Activated naive CD8-positive, alpha-beta T cell treated with anti-CD3 and anti-CD28 coated beads, Interleukin-2, amount 10 ng/mL, durations not matched to agents 7 days and 5 days (primary cell): ENCODE measurements around the gene PARM1. TPM values are rescaled to one million over a fixed set of nuclear protein-coding genes. Genes with fewer than 3 reads are reported as not detected.
"Not testable (repeated sequence)": the region's sequence is repeated elsewhere in the genome, so short reads cannot be mapped to it uniquely, and the experiment has no call there.

Experiments
- ATAC-seq: fragments of 150-1000 bp; cut with Tn5 transposase; one replicate; pipeline ENCODE4 v1.10.0; 2021; ENCODE audit warnings: low read depth, moderate library complexity
- POLR2A ChIA-PET: fragments of 350-600 bp; sonication (Branson Sonifier 250); formaldehyde crosslinking; loops from one replicate; lab custom pipeline; 2021; ENCODE audit warnings: antibody characterized with exemption; lab: Charles Lee
- DNase-seq: peaks from one replicate; pipeline ENCODE4 v3.0.0; 2021
- H3K27ac Mint-ChIP-seq: one replicate; pipeline ENCODE4 v1.8.0; 2022; ENCODE audit warnings: mild to moderate bottlenecking, mixed read lengths
- H3K27me3 Mint-ChIP-seq: one replicate; pipeline ENCODE4 v1.8.0; 2022; ENCODE audit warnings: mild to moderate bottlenecking, moderate library complexity, mixed read lengths
- H3K36me3 Mint-ChIP-seq: one replicate; pipeline ENCODE4 v1.8.0; 2021; ENCODE audit warnings: mild to moderate bottlenecking, mixed read lengths
- H3K4me1 Mint-ChIP-seq: one replicate; pipeline ENCODE4 v1.8.0; 2021; ENCODE audit warnings: mixed read lengths
- H3K4me3 Mint-ChIP-seq: one replicate; pipeline ENCODE4 v1.8.0; 2022; ENCODE audit warnings: mild to moderate bottlenecking, moderate library complexity, mixed read lengths
- H3K9me3 Mint-ChIP-seq: one replicate; pipeline ENCODE4 v1.8.0; 2021; ENCODE audit warnings: mixed read lengths
- total RNA-seq, 2 experiments: library from RNA; stranded (reverse); gene quantifications; one replicate each; pipeline ENCODE4 v1.2.3, GENCODE V29; 2021

PARM1 gene
- total RNA-seq, 2 experiments from 2014 or later: not detected

GRCh38 chr4:74975848-74976824 lies 43.2 kb downstream of the PARM1 start:
- Mint-ChIP-seq H3K4me3 (no peak overlapping the region), H3K36me3 (no peaks in the 10 kb centered on the region), H3K27ac (no peak overlapping the region), H3K9me3 (peaks cover 10% of the 10 kb centered on the region), H3K27me3 (no peaks in the 10 kb centered on the region), H3K4me1 (no peaks in the 10 kb centered on the region)
- POLR2A ChIA-PET: no interaction called here
- DNase-seq (no peak), ATAC-seq (no peak)

DNA sequence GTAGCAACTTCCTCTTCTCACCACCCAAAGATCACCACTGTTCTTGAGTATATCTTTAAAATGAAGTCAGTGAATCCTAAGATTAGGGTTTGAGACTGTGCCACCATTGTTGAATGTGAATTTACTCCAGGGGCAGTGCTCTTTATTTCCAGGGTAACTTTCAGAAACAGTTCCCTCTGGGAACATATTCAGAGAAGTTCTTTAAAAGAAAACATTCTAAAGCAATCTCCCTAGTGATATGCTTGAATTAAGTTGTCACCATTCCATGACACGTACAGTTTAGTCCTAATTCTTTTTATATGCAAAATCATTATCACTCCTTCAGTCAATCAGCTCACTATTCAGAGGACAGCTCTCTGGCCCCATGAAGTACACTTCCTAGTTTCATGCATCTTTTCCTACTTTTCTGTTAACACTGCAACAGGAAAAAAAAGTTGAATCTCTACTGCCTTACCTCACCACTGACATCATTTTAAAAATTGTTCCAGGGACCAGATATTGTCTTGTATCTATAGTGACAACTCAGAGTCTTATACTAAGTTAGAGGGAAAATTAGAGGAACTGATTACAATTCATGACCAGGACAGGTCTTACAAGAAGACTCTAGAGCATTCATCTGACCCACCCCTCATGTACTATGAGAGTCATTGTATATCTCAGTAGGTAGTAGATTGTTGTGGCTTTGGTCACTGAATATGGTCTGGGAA lies 49.8 kb downstream of the PARM1 start:
- Mint-ChIP-seq H3K27me3 (no peaks in the 10 kb centered on the region), H3K9me3 (peaks cover 10% of the 10 kb centered on the region), H3K27ac (no peak overlapping the region), H3K4me1 (no peaks in the 10 kb centered on the region), H3K4me3 (no peak overlapping the region), H3K36me3 (no peaks in the 10 kb centered on the region)
- ATAC-seq (no peak), DNase-seq (no peak)
- POLR2A ChIA-PET: no interaction called here

- no peak overlapping the region for H3K4me3 Mint-ChIP-seq
- H3K4me1 Mint-ChIP-seq: no peaks in the 10 kb centered on the region
- H3K27me3 Mint-ChIP-seq: no peaks in the 10 kb centered on the region
- H3K9me3 Mint-ChIP-seq: peaks cover 8% of the 10 kb centered on the region
- H3K36me3 Mint-ChIP-seq: no peaks in the 10 kb centered on the region
- H3K27ac Mint-ChIP-seq: no peak overlapping the region
- POLR2A ChIA-PET: no interaction called here
- ATAC-seq (no peak), DNase-seq (no peak)
These were observed 50.3 kb downstream of the PARM1 start for GRCh38 chr4:74983253-74983635.

DNA sequence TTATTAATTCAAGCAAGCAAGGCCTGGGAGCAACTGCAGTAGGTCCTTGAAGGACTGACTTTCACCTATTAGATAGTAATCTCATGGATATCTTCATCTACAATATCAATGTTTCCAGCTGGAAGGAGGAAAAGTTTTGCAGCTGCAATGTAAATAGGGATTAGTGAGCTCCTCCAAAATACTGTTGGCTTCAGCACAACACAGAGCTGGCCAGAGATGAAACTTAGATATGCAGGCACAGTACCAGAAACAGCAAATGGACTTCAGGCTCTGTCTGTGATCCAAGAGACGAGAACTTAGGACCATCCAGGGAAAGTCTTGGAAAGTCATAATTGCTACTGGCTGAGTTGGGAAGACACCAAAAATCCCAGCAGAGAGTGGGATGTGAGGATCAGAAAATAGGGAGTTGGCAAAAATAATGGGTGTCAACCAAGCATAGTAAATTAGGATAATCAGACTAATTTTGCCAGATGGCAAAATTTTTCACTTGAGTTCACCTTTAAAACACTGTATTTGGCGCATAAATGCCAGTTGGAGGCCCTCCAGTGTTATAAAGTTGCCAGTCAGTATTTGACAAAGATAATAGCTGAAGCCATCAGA lies 57.5 kb downstream of the PARM1 start:
- no peaks in the 10 kb centered on the region for H3K36me3 Mint-ChIP-seq
- DNase-seq (no peak), ATAC-seq (no peak)
- H3K4me1 Mint-ChIP-seq: no peaks in the 10 kb centered on the region
- no peak overlapping the region for H3K27ac Mint-ChIP-seq
- H3K4me3 Mint-ChIP-seq: no peak overlapping the region
- POLR2A ChIA-PET: no interaction called here
- H3K9me3 Mint-ChIP-seq: no peaks in the 10 kb centered on the region
- H3K27me3 Mint-ChIP-seq: no peaks in the 10 kb centered on the region

GRCh38 chr4:74994436-74994835 lies 61.5 kb downstream of the PARM1 start:
- H3K36me3 Mint-ChIP-seq, POLR2A ChIA-PET, H3K4me1 Mint-ChIP-seq, H3K9me3 Mint-ChIP-seq, H3K27me3 Mint-ChIP-seq, DNase-seq, H3K27ac Mint-ChIP-seq, H3K4me3 Mint-ChIP-seq, ATAC-seq: not testable (repeated sequence)

- Mint-ChIP-seq H3K4me3 (no peak overlapping the region), H3K27ac (no peak overlapping the region), H3K4me1 (no peaks in the 10 kb centered on the region), H3K27me3 (no peaks in the 10 kb centered on the region), H3K9me3 (no peaks in the 10 kb centered on the region), H3K36me3 (no peaks in the 10 kb centered on the region)
- ATAC-seq (no peak), DNase-seq (no peak)
- POLR2A ChIA-PET: no interaction called here
These were observed 64.1 kb downstream of the PARM1 start for GRCh38 chr4:74996996-74997395.

DNA sequence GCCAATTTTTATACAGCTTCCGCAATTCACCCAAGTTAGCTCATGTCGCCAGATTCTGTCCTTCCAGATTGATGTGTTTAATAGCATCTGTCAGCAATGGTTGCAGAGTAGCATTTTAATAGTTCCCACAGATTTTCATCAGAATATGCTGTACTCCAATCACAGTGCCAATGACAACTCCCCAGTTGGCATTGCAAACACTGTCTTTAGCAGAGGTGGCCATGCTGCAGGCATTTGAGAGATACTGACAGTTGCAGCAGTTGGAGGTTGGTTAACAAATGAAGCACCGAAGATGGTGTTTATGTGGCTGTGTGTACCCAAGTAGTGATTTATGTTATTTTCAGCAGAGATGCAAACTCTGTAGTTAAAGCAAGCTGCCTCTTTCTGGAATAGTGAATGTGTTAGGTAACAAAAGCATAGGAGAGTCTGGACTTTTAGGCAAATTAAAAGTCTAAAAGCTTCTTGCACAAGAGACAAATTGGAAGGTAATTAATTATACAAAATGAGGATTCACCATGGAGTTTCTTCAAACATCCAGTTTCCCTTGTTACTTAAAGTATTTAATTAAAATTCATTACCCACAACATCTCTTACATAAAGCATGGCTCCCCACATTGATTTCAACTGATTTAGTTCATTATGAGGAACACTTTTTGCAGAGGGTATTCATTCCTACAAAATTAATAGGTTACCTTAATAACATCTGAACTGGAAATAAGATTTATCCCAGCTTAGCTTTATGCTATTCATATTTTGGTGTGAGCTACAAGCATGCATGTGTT lies 65.2 kb downstream of the PARM1 start:
- Mint-ChIP-seq H3K9me3 (no peaks in the 10 kb centered on the region), H3K36me3 (no peaks in the 10 kb centered on the region), H3K27me3 (no peaks in the 10 kb centered on the region), H3K4me1 (no peaks in the 10 kb centered on the region), H3K27ac (no peak overlapping the region), H3K4me3 (no peak overlapping the region)
- no peak for ATAC-seq
- no peak for DNase-seq
- POLR2A ChIA-PET: no interaction called here

- POLR2A ChIA-PET: no interaction called here
- Mint-ChIP-seq H3K36me3 (no peaks in the 10 kb centered on the region), H3K4me3 (no peak overlapping the region), H3K9me3 (no peaks in the 10 kb centered on the region), H3K27me3 (no peaks in the 10 kb centered on the region), H3K27ac (no peak overlapping the region), H3K4me1 (no peaks in the 10 kb centered on the region)
- DNase-seq: no peak
- no peak for ATAC-seq
These were observed 66.9 kb downstream of the PARM1 start for GRCh38 chr4:74999714-75000309.

DNA sequence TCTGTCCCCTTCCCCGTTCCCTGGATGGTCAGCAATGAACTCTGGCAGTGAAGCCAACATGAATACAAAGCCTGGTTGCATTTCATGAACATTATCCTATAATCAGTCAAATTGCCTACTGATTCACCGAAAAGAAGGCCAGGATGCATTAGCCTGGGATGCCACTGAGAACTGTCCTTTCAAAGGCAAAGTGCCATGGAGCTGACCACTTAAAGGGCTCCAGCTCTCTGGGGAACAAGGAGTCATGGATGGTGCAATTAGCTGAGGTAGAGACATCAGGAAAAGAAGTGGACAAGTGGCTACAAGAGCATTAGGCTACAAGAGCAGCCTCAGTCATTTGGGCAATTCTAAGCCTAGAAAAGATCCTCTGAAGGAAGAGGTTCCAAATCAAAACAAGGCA lies 69.0 kb downstream of the PARM1 start:
- Mint-ChIP-seq H3K9me3 (no peaks in the 10 kb centered on the region), H3K4me1 (no peaks in the 10 kb centered on the region), H3K36me3 (no peaks in the 10 kb centered on the region), H3K4me3 (no peak overlapping the region), H3K27ac (no peak overlapping the region), H3K27me3 (no peaks in the 10 kb centered on the region)
- POLR2A ChIA-PET: no interaction called here
- ATAC-seq (no peak), DNase-seq (no peak)

- peaks cover 1% of the 10 kb centered on the region for H3K9me3 Mint-ChIP-seq
- no peak for DNase-seq
- no peaks in the 10 kb centered on the region for H3K4me1 Mint-ChIP-seq
- H3K27me3 Mint-ChIP-seq: no peaks in the 10 kb centered on the region
- no peak overlapping the region for H3K27ac Mint-ChIP-seq
- no peak overlapping the region for H3K4me3 Mint-ChIP-seq
- no peaks in the 10 kb centered on the region for H3K36me3 Mint-ChIP-seq
- no peak for ATAC-seq
- POLR2A ChIA-PET: no interaction called here
These were observed 69.5 kb downstream of the PARM1 start for GRCh38 chr4:75002381-75002780.

DNA sequence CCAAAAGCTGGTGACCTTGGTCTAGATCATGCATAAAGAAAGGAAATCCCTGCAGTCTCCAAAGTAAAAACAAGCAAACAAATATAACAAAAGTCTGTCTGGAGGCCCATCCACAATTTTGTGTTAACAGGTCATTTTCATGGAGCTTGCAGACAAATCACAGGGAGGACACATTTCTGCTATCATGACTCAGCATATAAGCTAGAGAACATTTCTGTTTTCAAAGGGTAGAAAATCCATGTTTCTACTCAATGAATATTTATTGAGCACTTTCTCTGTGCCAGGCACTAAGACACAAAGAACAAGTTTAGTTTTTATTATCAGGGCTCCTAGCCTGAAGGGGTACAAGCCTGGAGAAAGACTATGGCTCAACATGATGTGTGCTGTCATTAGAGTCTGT lies 71.1 kb downstream of the PARM1 start:
- Mint-ChIP-seq H3K27me3 (no peaks in the 10 kb centered on the region), H3K4me1 (no peaks in the 10 kb centered on the region)
- DNase-seq: no peak

GRCh38 chr4:75004755-75005668 lies 72.1 kb downstream of the PARM1 start:
- Mint-ChIP-seq H3K36me3 (no peaks in the 10 kb centered on the region), H3K27me3 (no peaks in the 10 kb centered on the region), H3K4me3 (no peak overlapping the region), H3K9me3 (peaks cover 6% of the 10 kb centered on the region), H3K27ac (no peak overlapping the region), H3K4me1 (no peaks in the 10 kb centered on the region)
- ATAC-seq (no peak), DNase-seq (no peak)
- POLR2A ChIA-PET: no interaction called here

More for the DNA sequence above, 71.1 kb downstream of the PARM1 start:
- no peak overlapping the region for H3K27ac Mint-ChIP-seq
- POLR2A ChIA-PET: no interaction called here
- H3K36me3 Mint-ChIP-seq: no peaks in the 10 kb centered on the region
- H3K4me3 Mint-ChIP-seq: no peak overlapping the region
- ATAC-seq: no peak
- peaks cover 6% of the 10 kb centered on the region for H3K9me3 Mint-ChIP-seq
